OCI-LY7 (cell line): ENCODE measurements around the gene PCDHA8.

Experiments used
- CTCF ChIP-seq: fragments of 200-600 bp; sonication (generic); conservative IDR thresholded peaks from 2 replicates; pipeline ENCODE4 v1.5.1; 2014; ENCODE audit warnings: mild to moderate bottlenecking, antibody characterized with exemption, low read length, moderate library complexity, mixed read lengths
- EZH2phosphoT487 ChIP-seq: fragments of 200-600 bp; sonication (generic); IDR thresholded peaks from 2 replicates; pipeline ENCODE4 v1.6.1; 2018; ENCODE audit warnings: low read depth, borderline replicate concordance, mild to moderate bottlenecking, mixed run types, antibody characterized with exemption, low read length, moderate library complexity, mixed read lengths

- TF ChIP-seq CTCF (0 out of 2 replicates have a peak, but pooled peaks have one; percentile 30), EZH2phosphoT487 (no peak)
Measured at GRCh38 chr5:140795259-140795641, 45.7 kb upstream of the PCDHA8 start.
